ENCODE results near the gene DHRS13.
"Not testable (repeated sequence)": the region's sequence is repeated elsewhere in the genome, so short reads cannot be mapped to it uniquely, and the experiment has no call there.

The DHRS13 gene

GRCh38 chr17:28881533-28882056, 21.3 kb downstream of the DHRS13 start:
- Histone ChIP-seq H3K27me3 (ENCODE audit: insufficient read depth, low read length) (no peaks in the 10 kb centered on the region), H3K4me3 (ENCODE audit: low read depth, low read length) (no peak overlapping the region), H2AFZ (ENCODE audit: low read length, unreplicated experiment) (no peak overlapping the region), H3K4me1 (ENCODE audit: control insufficient read depth, insufficient read depth, low read length, unreplicated experiment) (peaks cover 4% of the 10 kb centered on the region), H3K27ac (ENCODE audit: low read depth, low read length) (no peak overlapping the region), H3K36me3 (ENCODE audit: insufficient read depth, low read length) (no peaks in the 10 kb centered on the region), H3K79me2 (ENCODE audit: control insufficient read depth, insufficient read depth, low read length, unreplicated experiment) (no peaks in the 10 kb centered on the region)

GRCh38 chr17:28880572-28880945, 22.3 kb downstream of the DHRS13 start:
- Histone ChIP-seq H3K4me3 (ENCODE audit: low read depth, low read length) (no peak overlapping the region), H3K27ac (ENCODE audit: low read depth, low read length) (no peak overlapping the region), H3K36me3 (ENCODE audit: insufficient read depth, low read length) (no peaks in the 10 kb centered on the region), H3K79me2 (ENCODE audit: control insufficient read depth, insufficient read depth, low read length, unreplicated experiment) (no peaks in the 10 kb centered on the region), H3K27me3 (ENCODE audit: insufficient read depth, low read length) (no peaks in the 10 kb centered on the region), H3K4me1 (ENCODE audit: control insufficient read depth, insufficient read depth, low read length, unreplicated experiment) (peaks cover 4% of the 10 kb centered on the region), H2AFZ (ENCODE audit: low read length, unreplicated experiment) (no peak overlapping the region)

- Histone ChIP-seq H3K36me3 (ENCODE audit: insufficient read depth, low read length) (no peaks in the 10 kb centered on the region), H3K27me3 (ENCODE audit: insufficient read depth, low read length) (no peaks in the 10 kb centered on the region), H3K4me3 (ENCODE audit: low read depth, low read length) (no peak overlapping the region), H3K4me1 (ENCODE audit: control insufficient read depth, insufficient read depth, low read length, unreplicated experiment) (peaks cover 4% of the 10 kb centered on the region), H2AFZ (ENCODE audit: low read length, unreplicated experiment) (no peak overlapping the region), H3K27ac (ENCODE audit: low read depth, low read length) (no peak overlapping the region), H3K79me2 (ENCODE audit: control insufficient read depth, insufficient read depth, low read length, unreplicated experiment) (no peaks in the 10 kb centered on the region)
These were observed 22.9 kb downstream of the DHRS13 start for GRCh38 chr17:28879886-28880571.

GRCh38 chr17:28878981-28879380, 23.9 kb downstream of the DHRS13 start:
- peaks cover 4% of the 10 kb centered on the region for H3K4me1 ChIP-seq (ENCODE audit: control insufficient read depth, insufficient read depth, low read length, unreplicated experiment)
- no peak overlapping the region for H3K27ac ChIP-seq (ENCODE audit: low read depth, low read length)
- no peaks in the 10 kb centered on the region for H3K36me3 ChIP-seq (ENCODE audit: insufficient read depth, low read length)
- no peaks in the 10 kb centered on the region for H3K79me2 ChIP-seq (ENCODE audit: control insufficient read depth, insufficient read depth, low read length, unreplicated experiment)
- no peaks in the 10 kb centered on the region for H3K27me3 ChIP-seq (ENCODE audit: insufficient read depth, low read length)
- no peak overlapping the region for H3K4me3 ChIP-seq (ENCODE audit: low read depth, low read length)
- no peak overlapping the region for H2AFZ ChIP-seq (ENCODE audit: low read length, unreplicated experiment)

GRCh38 chr17:28878158-28878910, 24.5 kb downstream of the DHRS13 start:
- no peaks in the 10 kb centered on the region for H3K36me3 ChIP-seq (ENCODE audit: insufficient read depth, low read length)
- H3K27ac ChIP-seq (ENCODE audit: low read depth, low read length): no peak overlapping the region
- no peaks in the 10 kb centered on the region for H3K79me2 ChIP-seq (ENCODE audit: control insufficient read depth, insufficient read depth, low read length, unreplicated experiment)
- no peaks in the 10 kb centered on the region for H3K27me3 ChIP-seq (ENCODE audit: insufficient read depth, low read length)
- H3K4me1 ChIP-seq (ENCODE audit: control insufficient read depth, insufficient read depth, low read length, unreplicated experiment): peaks cover 4% of the 10 kb centered on the region
- H3K4me3 ChIP-seq (ENCODE audit: low read depth, low read length): no peak overlapping the region
- H2AFZ ChIP-seq (ENCODE audit: low read length, unreplicated experiment): no peak overlapping the region

GRCh38 chr17:28877150-28877711, 25.6 kb downstream of the DHRS13 start:
- not testable (repeated sequence) for H3K27ac ChIP-seq (ENCODE audit: low read depth, low read length); H3K4me1 ChIP-seq (ENCODE audit: control insufficient read depth, insufficient read depth, low read length, unreplicated experiment); H3K36me3 ChIP-seq (ENCODE audit: insufficient read depth, low read length); H3K79me2 ChIP-seq (ENCODE audit: control insufficient read depth, insufficient read depth, low read length, unreplicated experiment); H3K27me3 ChIP-seq (ENCODE audit: insufficient read depth, low read length); H2AFZ ChIP-seq (ENCODE audit: low read length, unreplicated experiment); H3K4me3 ChIP-seq (ENCODE audit: low read depth, low read length)

GRCh38 chr17:28875848-28876550, 26.9 kb downstream of the DHRS13 start:
- Histone ChIP-seq H3K36me3 (ENCODE audit: insufficient read depth, low read length) (no peaks in the 10 kb centered on the region), H2AFZ (ENCODE audit: low read length, unreplicated experiment) (no peak overlapping the region), H3K4me1 (ENCODE audit: control insufficient read depth, insufficient read depth, low read length, unreplicated experiment) (peaks cover 4% of the 10 kb centered on the region), H3K27ac (ENCODE audit: low read depth, low read length) (no peak overlapping the region), H3K79me2 (ENCODE audit: control insufficient read depth, insufficient read depth, low read length, unreplicated experiment) (no peaks in the 10 kb centered on the region), H3K27me3 (ENCODE audit: insufficient read depth, low read length) (no peaks in the 10 kb centered on the region), H3K4me3 (ENCODE audit: low read depth, low read length) (no peak overlapping the region)

GRCh38 chr17:28874750-28875149, 28.1 kb downstream of the DHRS13 start:
- H3K36me3 ChIP-seq (ENCODE audit: insufficient read depth, low read length): no peaks in the 10 kb centered on the region
- no peak overlapping the region for H3K27ac ChIP-seq (ENCODE audit: low read depth, low read length)
- no peak overlapping the region for H2AFZ ChIP-seq (ENCODE audit: low read length, unreplicated experiment)
- no peaks in the 10 kb centered on the region for H3K79me2 ChIP-seq (ENCODE audit: control insufficient read depth, insufficient read depth, low read length, unreplicated experiment)
- H3K27me3 ChIP-seq (ENCODE audit: insufficient read depth, low read length): no peaks in the 10 kb centered on the region
- H3K4me1 ChIP-seq (ENCODE audit: control insufficient read depth, insufficient read depth, low read length, unreplicated experiment): peaks cover 4% of the 10 kb centered on the region
- no peak overlapping the region for H3K4me3 ChIP-seq (ENCODE audit: low read depth, low read length)

- Histone ChIP-seq H2AFZ (ENCODE audit: low read length, unreplicated experiment) (no peak overlapping the region), H3K4me3 (ENCODE audit: low read depth, low read length) (no peak overlapping the region)
These were observed 29.0 kb downstream of the DHRS13 start for GRCh38 chr17:28873839-28874238.

GRCh38 chr17:28871056-28871579, 31.8 kb downstream of the DHRS13 start:
- H2AFZ ChIP-seq (ENCODE audit: low read length, unreplicated experiment): no peak overlapping the region
- no peaks in the 10 kb centered on the region for H3K36me3 ChIP-seq (ENCODE audit: insufficient read depth, low read length)
- H3K79me2 ChIP-seq (ENCODE audit: control insufficient read depth, insufficient read depth, low read length, unreplicated experiment): no peaks in the 10 kb centered on the region
- no peaks in the 10 kb centered on the region for H3K27me3 ChIP-seq (ENCODE audit: insufficient read depth, low read length)
- H3K4me1 ChIP-seq (ENCODE audit: control insufficient read depth, insufficient read depth, low read length, unreplicated experiment): no peaks in the 10 kb centered on the region
- no peak overlapping the region for H3K4me3 ChIP-seq (ENCODE audit: low read depth, low read length)
- no peak overlapping the region for H3K27ac ChIP-seq (ENCODE audit: low read depth, low read length)

More at GRCh38 chr17:28873839-28874238, 29.0 kb downstream of the DHRS13 start:
- Histone ChIP-seq H3K79me2 (ENCODE audit: control insufficient read depth, insufficient read depth, low read length, unreplicated experiment) (no peaks in the 10 kb centered on the region), H3K36me3 (ENCODE audit: insufficient read depth, low read length) (no peaks in the 10 kb centered on the region), H3K4me1 (ENCODE audit: control insufficient read depth, insufficient read depth, low read length, unreplicated experiment) (peaks cover 2% of the 10 kb centered on the region), H3K27ac (ENCODE audit: low read depth, low read length) (no peak overlapping the region), H3K27me3 (ENCODE audit: insufficient read depth, low read length) (no peaks in the 10 kb centered on the region)
